GM12891 (cell line): ENCODE results near the gene GNRHR.

Experiments used
- POLR2A ChIP-seq: IDR thresholded peaks from 2 replicates; pipeline ENCODE4 v1.6.1; 2011; ENCODE audit warnings: low read depth, low read length, control low read depth
- POLR2AphosphoS5 ChIP-seq: IDR thresholded peaks from 2 replicates; pipeline ENCODE4 v1.6.1; 2011; ENCODE audit warnings: low read depth, low read length, control low read depth
- POU2F2 ChIP-seq: IDR thresholded peaks from 2 replicates; pipeline ENCODE4 v1.6.1; 2011; ENCODE audit warnings: low read depth, mild to moderate bottlenecking, control low read depth, low read length, moderate library complexity

DNA sequence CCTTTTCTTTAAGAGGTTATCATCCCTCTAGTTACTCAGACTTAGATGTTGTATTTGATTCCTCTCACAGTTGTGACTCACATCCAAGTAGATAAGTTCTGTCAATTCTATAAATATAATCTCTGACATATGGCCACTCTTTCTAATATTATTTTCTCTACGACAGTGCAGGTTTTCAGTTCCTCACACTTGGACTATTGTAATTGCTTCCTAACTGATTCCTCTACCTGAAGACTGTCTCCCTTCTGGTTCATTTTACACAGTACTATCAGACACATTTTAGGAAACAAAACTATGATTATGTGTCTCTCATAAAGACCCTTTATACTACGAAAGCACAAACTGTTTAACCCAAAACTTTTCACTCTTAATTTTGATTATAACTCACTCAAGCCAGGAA, 31.3 kb upstream of the GNRHR start:
- TF ChIP-seq POLR2AphosphoS5: no peak
- TF ChIP-seq POLR2A: no peak
- no peak for TF ChIP-seq POU2F2
